Right kidney (tissue), 1 donor: ENCODE data around the gene TMEM91.

Experiments used
- DNase-seq: peaks from one replicate; pipeline ENCODE4 v3.0.0-alpha.2; 2016

Gene TMEM91

GRCh38 chr19:41431426-41432386 lies 55.4 kb downstream of the TMEM91 start:
- DNase-seq: no peak

GRCh38 chr19:41433171-41433570 lies 56.8 kb downstream of the TMEM91 start:
- no peak for DNase-seq
